ENCODE results near the gene TGFBRAP1. TPM values are rescaled to one million over a fixed set of nuclear protein-coding genes. Genes with fewer than 3 reads are reported as not detected.

TGFBRAP1 gene
- total and polyA plus RNA-seq, 2 donors (not counting 3 experiments of a cell fraction or from before 2014, with no cell fraction given), result 25.4 to 37.6 TPM

DNA sequence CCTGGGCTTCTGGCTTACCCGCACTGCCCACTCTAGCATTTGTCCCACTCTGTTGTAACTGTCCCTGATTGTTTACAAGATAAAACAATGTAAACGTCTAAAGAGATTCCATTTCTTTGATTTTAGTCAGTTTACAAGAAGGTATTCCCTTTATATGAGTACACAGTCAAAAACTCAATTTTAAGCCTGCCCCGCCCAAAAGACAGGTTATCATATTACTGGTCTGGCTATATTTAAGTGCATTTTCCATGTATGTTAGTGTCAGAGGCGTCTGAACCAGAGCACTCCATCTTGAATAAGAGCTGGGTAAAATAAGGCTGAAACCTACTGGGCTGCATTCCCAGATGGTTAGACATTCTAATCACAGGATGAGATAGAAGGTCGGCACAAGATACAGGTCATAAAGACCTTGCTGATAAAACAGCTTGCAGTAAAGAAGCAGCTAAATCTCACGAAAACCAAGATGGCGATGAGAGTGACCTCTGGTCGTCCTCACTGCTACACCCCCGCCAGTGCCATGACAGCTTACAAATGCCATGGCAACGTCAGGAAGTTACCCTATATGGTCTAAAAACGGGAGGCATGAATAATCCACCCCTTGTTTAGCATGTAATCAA is 73.0 kb downstream of the TGFBRAP1 start:
- H3K9me1 ChIP-seq (replicated peaks; ENCODE audit: control insufficient read depth, extremely low read depth, insufficient read depth, low read length), result no peaks in the 10 kb centered on the region
- intact Hi-C loops (cut with micrococcal nuclease), result no loop called here
- H3K9me3 ChIP-seq (replicated peaks; ENCODE audit: control insufficient read depth, insufficient read depth, low read length), result no peaks in the 10 kb centered on the region
- no peaks in the 10 kb centered on the region for H3K79me2 ChIP-seq (ENCODE audit: control insufficient read depth, insufficient read depth, low read length)
- H3K4me1 ChIP-seq (ENCODE audit: control insufficient read depth, extremely low read depth, insufficient read depth, low read length), result no peaks in the 10 kb centered on the region
- H3K36me3 ChIP-seq (ENCODE audit: control insufficient read depth in 2 of 2, extremely low read depth in 1 of 2, insufficient read depth in 2 of 2, low read length in 2 of 2), result no peaks in the 10 kb centered on the region
- TF ChIP-seq GATA2 (IDR thresholded peaks at IDR 0.05; ENCODE audit: insufficient read depth, insufficient read length, low read depth, low read length) (no peak), POLR2AphosphoS5 (IDR thresholded peaks at IDR 0.05; ENCODE audit: insufficient read depth, low read depth, low read length) (no peak), JUN (IDR thresholded peaks at IDR 0.05; ENCODE audit: borderline replicate concordance, insufficient read depth, insufficient read length, low read depth) (no peak), EZH2 (IDR thresholded peaks at IDR 0.05; ENCODE audit: borderline replicate concordance, low read depth, low read length, severe bottlenecking) (no peak)
- TF ChIP-seq, protein P1, sequence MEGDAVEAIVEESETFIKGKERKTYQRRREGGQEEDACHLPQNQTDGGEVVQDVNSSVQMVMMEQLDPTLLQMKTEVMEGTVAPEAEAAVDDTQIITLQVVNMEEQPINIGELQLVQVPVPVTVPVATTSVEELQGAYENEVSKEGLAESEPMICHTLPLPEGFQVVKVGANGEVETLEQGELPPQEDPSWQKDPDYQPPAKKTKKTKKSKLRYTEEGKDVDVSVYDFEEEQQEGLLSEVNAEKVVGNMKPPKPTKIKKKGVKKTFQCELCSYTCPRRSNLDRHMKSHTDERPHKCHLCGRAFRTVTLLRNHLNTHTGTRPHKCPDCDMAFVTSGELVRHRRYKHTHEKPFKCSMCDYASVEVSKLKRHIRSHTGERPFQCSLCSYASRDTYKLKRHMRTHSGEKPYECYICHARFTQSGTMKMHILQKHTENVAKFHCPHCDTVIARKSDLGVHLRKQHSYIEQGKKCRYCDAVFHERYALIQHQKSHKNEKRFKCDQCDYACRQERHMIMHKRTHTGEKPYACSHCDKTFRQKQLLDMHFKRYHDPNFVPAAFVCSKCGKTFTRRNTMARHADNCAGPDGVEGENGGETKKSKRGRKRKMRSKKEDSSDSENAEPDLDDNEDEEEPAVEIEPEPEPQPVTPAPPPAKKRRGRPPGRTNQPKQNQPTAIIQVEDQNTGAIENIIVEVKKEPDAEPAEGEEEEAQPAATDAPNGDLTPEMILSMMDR (IDR thresholded peaks at IDR 0.05; ENCODE audit: extremely low read depth in 1 of 2, insufficient read depth in 1 of 2, low read depth in 1 of 2, low read length in 2 of 2), result no peak
- BruUV-seq (replicated peaks), result no TSS peak
- dilution Hi-C loops (cut with MboI; ENCODE audit: extremely low pct_ligation_motif_present, low sequenced_read_pairs), result no loop called here
- H3K9ac ChIP-seq (replicated peaks; ENCODE audit: extremely low read depth, insufficient read depth, low read length), result no peak overlapping the region
- H3K4me3 ChIP-seq (replicated peaks in 1 of 3; ENCODE audit: insufficient read depth in 1 of 3, low read depth in 1 of 3, low read length in 3 of 3), result no peak overlapping the region
- ChIA-PET CTCF (interaction anchor here (1.0 to 1.7 kb wide), 3 partner anchors 10 to 18 kb away, joined by 3 to 5 read pairs (median 4); no protein-coding TSS in a partner anchor), POLR2A (no interaction called here)
- no peak overlapping the region for H3K27ac ChIP-seq (ENCODE audit: insufficient read depth, low read depth, low read length)
- DNase-seq (ENCODE audit: low read depth, low spot score) (no peak), FAIRE-seq (no peak)
- no peaks in the 10 kb centered on the region for H3K27me3 ChIP-seq (ENCODE audit: control insufficient read depth in 2 of 2, insufficient read depth in 2 of 2, low read length in 2 of 2)
- no peak overlapping the region for H3K4me2 ChIP-seq (ENCODE audit: insufficient read depth, low read length)
- H2AFZ ChIP-seq (ENCODE audit: low read depth, low read length), result no peak overlapping the region
- H4K20me1 ChIP-seq (replicated peaks; ENCODE audit: control insufficient read depth, extremely low read depth, insufficient read depth, low read length), result no peaks in the 10 kb centered on the region
